Small intestine (tissue), 7 donors: Measurements from ENCODE around the gene CD200. TPM values are rescaled to one million over a fixed set of nuclear protein-coding genes. Genes with fewer than 3 reads are reported as not detected.

Experiments used
- DNase-seq, 2 donors: peaks; one replicate each; pipeline versions ENCODE4 v3.0.0 to v3.0.0-alpha.2; 2013
- FAIRE-seq: peaks from 2 replicates; lab custom pipeline; 2012; peaks lifted over from hg19 to GRCh38; lab: Jason Lieb, UNC
- H3K27ac ChIP-seq, 3 donors: one replicate each; pipeline ENCODE4 v1.5.1; 2013; ENCODE audit warnings: low read length in 2 of 3, mild to moderate bottlenecking in 2 of 3, control low read depth in 1 of 3, inconsistent platforms in 1 of 3, low read depth in 1 of 3, moderate library complexity in 1 of 3
- H3K27me3 ChIP-seq, 3 donors: one replicate each; pipeline ENCODE4 v1.6.1; 2013; ENCODE audit warnings: low read length in 3 of 3, inconsistent platforms in 1 of 3; ENCODE audit not compliant: control insufficient read depth in 3 of 3, insufficient read depth in 3 of 3
- H3K36me3 ChIP-seq, 3 donors: one replicate each; pipeline ENCODE4 v1.6.1; 2013; ENCODE audit warnings: low read length in 3 of 3, inconsistent platforms in 1 of 3, low read depth in 1 of 3, mild to moderate bottlenecking in 1 of 3, moderate library complexity in 1 of 3; ENCODE audit not compliant: control insufficient read depth in 3 of 3, insufficient read depth in 2 of 3
- H3K4me1 ChIP-seq, 3 donors: one replicate each; pipeline ENCODE4 v1.6.1; 2013; ENCODE audit warnings: low read length in 2 of 3, inconsistent platforms in 1 of 3, low read depth in 1 of 3, mild to moderate bottlenecking in 1 of 3, moderate library complexity in 1 of 3; ENCODE audit not compliant: control insufficient read depth in 3 of 3, insufficient read depth in 2 of 3
- H3K4me3 ChIP-seq, 3 donors: one replicate each; pipeline ENCODE4 v1.5.1; 2013; ENCODE audit warnings: low read length in 3 of 3, control low read depth in 1 of 3, inconsistent platforms in 1 of 3, low read depth in 1 of 3, mild to moderate bottlenecking in 1 of 3, moderate library complexity in 1 of 3
- H3K9me3 ChIP-seq, 2 donors: one replicate each; pipeline ENCODE4 v1.6.1; 2013; ENCODE audit warnings: low read depth in 1 of 2, low read length in 1 of 2; ENCODE audit not compliant: control insufficient read depth in 2 of 2, insufficient read depth in 1 of 2
- WGBS, 3 donors: extraction: QIAGEN DNeasy Blood & Tissue Kit; methylation state at CpG; one replicate each; pipeline ENCODE4 v1.1.7; 2013; 5-methylcytosine and 5-hydroxymethylcytosine counted together
- polyA plus RNA-seq, 4 donors: library from polyadenylated mRNA; stranded (reverse) in 3 of 4; unstranded in 1 of 4; fragments of 200-250 nt in 3 of 4; fragments of 120-200 nt in 1 of 4; gene quantifications; one replicate each; pipeline versions ENCODE4 v1.2.1 to v1.2.3, GENCODE V29; 2013
- donor health status: healthy with polysubstance abuse.
- donor health status: control.
- donor health status: control.
- donor health status: Bipolar disorder and iron deficiency.
- donor health status: healthy.

Gene CD200
- polyA plus RNA-seq, 4 donors, result 1.1 to 9.6 (median 7.9) TPM; not detected in 1

DNA sequence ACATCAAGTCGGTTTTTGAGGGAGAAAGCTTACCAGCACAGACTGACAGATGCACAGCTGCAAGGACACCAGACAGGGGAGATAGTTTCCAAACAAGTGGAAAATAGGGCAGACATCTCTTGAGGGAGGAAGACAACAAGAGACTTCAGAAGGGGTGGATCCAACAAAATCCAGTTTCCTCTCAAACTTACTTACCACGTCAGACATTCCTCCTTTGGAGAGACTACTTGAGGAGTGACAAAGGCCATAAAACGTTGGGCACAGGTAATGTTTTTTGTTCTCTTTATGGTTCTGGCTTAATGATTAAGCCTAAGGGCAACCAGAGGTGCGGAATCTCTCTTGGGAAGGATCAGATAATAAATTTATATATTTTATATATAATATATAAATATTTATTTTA, 76.1 kb downstream of the CD200 start:
- DNase-seq, result peak; percentile 80 to 86
- Histone ChIP-seq H3K27me3 (no peaks in the 10 kb centered on the region), H3K4me3 (no peak overlapping the region), H3K27ac (peak overlapping the region in 1 of 3 donors; percentile 20), H3K4me1 (peaks cover 0 to 7% (median 2%) of the 10 kb centered on the region in 3 donors), H3K36me3 (no peaks in the 10 kb centered on the region), H3K9me3 (no peaks in the 10 kb centered on the region)
- no peak for FAIRE-seq
- WGBS, 3 donors, result 13 to 55% (median 35%) methylated on average over 4 of the region's 4 CpGs

DNA sequence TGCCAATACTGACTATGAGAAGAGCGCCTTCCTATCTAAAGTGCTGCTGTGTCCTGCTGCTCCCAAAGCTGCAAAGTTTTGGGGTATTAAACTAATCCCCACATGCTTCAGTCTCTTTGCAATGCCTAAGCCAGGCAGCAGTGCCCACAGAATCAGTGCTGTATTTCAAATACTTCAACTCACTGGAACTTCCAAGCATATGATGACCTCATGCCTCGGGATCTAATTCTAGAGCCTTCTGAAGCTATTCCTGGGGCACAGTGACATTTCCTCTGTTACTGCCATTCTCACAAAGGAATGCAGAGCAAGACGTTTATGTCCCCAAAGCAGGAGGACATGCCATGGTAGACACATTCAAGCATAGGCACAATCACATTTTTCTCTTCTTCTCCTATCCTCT, 78.5 kb downstream of the CD200 start:
- Histone ChIP-seq H3K4me3 (no peak overlapping the region), H3K27ac (no peak overlapping the region), H3K4me1 (peaks cover 0 to 7% (median 2%) of the 10 kb centered on the region in 3 donors), H3K36me3 (no peaks in the 10 kb centered on the region), H3K9me3 (no peaks in the 10 kb centered on the region), H3K27me3 (no peaks in the 10 kb centered on the region)
- DNase-seq, result no peak
- 82 to 88% (median 87%) methylated on average over 3 of the region's 3 CpGs for WGBS, 3 donors
- FAIRE-seq, result no peak

Other genes starting within 250 kb of the CD200 start
- 10 to 100 TPM in 1 of 4 donors, 1 to 10 TPM in 3; 3.8 to 20.1 (median 5.2) TPM for gene C3orf52, start 246.8 kb upstream of the CD200 start, polyA plus RNA-seq
- gene GCSAM, start 199.9 kb upstream of the CD200 start, polyA plus RNA-seq, result 1 to 10 TPM in 2 of 4 donors, under 1 TPM in 1, not detected in 1; 0.54 to 4.2 (median 1.3) TPM
- under 1 TPM in 2 of 4 donors, not detected in 2; 0.06 to 0.18 TPM for gene SLC9C1, start 38.9 kb upstream of the CD200 start, polyA plus RNA-seq
- gene BTLA, start 166.3 kb downstream of the CD200 start, polyA plus RNA-seq, result under 1 TPM; 0.27 to 0.67 (median 0.52) TPM
- gene ATG3, start 228.8 kb downstream of the CD200 start, polyA plus RNA-seq, result 10 to 100 TPM; 48.2 to 73.0 (median 63.5) TPM
- 10 to 100 TPM in 2 of 4 donors, 1 to 10 TPM in 2; 6.2 to 49.3 (median 14.1) TPM for gene SLC35A5, start 228.9 kb downstream of the CD200 start, polyA plus RNA-seq